OCI-M2 (cell line): ENCODE measurements around the gene CBR3.
"Not testable (repeated sequence)": the region's sequence is repeated elsewhere in the genome, so short reads cannot be mapped to it uniquely, and the experiment has no call there.

ENCODE experiments used
- DNase-seq: peaks from one replicate; lab custom pipeline; 2025; ENCODE audit not compliant: unreplicated experiment; lab: John Stamatoyannopoulos, UW

The CBR3 gene

DNA sequence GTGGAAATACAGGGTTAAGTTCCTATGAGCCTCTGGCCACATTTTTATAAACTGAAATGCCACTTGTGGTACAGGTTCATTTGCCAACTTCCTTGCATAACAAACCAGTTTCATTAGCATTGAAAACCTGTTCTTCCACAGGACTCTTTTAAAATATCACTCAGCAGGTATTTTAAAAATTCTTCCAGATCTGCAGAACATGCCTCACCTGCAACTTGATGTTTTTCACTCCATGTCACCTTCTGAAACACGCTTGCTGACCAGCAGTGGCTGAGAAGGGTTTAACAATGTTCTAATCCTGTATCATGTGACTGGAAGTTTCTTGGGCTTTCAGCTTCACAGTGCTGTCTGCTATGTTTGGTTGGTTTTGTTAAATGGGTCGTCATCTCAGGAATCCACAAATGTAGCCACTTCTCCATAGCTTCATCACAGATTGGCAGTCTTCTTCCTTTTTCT, 17.6 kb upstream of the CBR3 start:
- DNase-seq = no peak

DNA sequence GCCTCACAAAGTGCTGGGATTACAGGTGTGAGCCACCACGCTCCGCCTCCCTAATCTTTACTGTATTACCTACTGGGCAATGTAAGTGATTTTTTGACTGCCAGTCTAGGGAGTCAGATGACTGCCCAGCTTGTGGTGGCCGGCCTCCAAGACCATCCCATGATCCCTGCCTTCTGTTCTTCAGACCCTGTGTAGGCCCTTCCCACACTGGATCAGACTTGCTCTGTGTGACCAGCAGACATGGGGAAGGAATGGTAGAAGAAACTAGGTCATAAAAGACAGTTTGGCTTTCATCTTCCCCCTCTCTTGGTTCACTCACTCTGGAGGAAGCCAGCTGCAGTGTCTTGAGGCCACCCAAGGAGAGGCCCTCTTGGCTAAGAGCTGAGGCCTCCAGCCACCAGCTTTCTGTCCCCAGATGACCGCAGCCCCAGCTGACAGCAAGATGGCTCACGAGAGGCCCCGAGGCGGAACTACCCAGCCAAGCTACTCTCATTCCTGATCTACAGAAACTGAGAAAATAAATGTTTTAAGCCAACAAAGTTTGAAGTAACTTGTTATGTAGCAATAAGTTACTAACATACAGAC, 14.5 kb upstream of the CBR3 start:
- no peak for DNase-seq

DNA sequence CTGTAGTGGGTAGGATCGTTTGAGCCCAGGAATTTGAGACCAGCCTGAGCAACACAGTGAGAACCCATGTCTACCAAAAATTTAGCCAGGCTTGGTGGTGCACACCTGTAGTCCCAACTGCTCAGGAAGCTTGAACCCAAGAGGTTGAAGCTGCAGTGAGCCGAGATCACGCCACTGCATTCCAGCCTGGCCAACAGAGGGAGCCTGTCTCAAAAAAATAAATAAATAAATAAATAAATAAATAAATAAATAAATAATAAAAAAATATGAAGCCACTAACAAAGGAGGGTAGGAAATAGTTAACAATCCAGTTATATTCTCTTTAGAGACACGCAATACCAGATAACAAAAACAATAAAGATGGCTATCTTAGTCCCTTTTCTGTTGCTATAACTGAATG, 11.9 kb upstream of the CBR3 start:
- DNase-seq = no peak

DNA sequence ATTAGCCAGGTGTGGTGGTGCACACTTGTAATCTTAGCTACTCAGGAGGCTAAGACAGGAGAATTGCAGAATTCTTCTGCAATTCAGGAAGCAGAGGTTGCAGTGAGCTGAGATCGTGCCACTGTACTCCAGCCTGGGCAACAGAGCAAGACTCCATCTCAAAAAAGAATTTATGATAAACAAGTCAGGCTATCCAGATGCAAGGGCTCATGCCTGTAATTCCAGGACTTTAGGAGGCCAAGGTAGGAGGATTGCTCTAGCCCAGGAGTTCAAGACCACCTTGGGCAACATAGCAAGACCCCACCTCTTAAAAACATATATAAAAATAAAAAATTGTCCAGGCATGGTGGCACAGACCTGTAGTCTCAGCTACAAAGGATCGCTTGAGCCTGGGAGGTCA, 10.5 kb upstream of the CBR3 start:
- DNase-seq = no peak

DNA sequence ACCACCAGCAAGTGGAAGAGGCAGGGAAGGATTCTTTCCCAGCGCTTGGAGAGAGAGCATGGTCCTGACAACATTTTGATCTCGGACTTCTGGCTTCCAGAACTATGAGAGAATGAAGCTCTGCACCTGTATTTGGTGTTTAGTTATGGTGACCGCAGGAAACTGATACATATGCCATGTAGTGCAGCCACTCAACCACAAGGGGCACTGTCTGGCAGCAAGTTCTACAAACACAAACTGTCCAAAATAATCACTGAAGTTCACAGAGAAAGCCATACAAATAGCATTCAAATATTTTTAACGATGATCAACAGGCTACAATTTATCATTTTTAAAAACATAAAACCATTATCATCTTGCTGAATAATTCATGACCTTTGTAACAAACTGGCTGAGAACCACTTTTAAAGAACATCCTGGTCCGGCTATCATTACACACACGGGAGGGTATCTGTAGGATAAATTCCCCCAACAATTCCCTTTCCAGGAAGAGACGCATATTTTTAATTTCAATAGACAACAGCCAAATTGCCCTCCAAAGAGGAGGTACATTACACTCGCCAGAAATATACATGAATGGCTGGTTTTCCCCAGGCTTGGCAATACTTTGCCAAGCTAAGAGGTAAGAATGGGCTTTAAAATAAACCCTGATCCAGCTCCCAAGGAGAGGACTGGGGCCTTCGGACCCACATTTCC, 9.2 kb upstream of the CBR3 start:
- no peak for DNase-seq

DNA sequence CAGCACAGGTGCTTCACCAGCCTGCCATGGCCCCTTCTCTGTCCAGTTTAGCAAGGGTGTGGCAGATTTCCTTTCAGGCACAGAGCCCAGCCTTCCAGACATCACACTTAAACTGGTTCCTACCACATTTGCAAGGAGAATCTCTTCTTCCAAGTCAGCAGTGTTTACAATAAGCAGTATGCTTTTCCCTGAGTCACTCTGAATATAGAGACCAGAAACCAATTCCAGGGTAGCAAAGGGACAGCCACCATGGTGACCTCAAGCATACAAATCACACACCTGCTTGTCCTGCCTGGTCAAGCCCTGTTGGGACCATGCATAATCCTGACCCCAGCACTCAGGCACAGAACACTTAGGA, 8.7 kb upstream of the CBR3 start:
- no peak for DNase-seq

DNA sequence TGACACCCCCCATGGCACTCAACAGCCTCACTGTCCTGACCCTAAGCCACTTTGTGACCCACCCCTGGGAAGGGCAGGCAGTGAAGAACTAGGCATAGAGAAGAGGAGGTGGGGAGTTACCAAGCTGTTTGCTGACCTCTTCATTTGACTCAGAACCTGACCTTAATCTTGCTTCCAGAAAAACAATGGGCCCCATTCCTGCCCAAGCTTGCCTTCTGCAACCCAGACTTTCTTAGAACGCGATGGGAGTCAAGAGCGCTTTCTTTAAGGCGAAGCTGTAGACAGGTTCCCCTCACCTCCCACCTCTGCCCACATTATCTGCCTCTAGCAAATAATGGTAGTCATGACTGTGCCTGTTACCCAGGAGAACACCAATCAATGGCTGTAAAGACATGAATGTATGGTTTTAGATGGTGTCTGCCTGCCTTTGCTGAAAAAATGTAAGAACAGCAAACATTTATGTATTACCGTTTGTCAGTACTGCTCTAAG, 8.2 kb upstream of the CBR3 start:
- DNase-seq = no peak

DNA sequence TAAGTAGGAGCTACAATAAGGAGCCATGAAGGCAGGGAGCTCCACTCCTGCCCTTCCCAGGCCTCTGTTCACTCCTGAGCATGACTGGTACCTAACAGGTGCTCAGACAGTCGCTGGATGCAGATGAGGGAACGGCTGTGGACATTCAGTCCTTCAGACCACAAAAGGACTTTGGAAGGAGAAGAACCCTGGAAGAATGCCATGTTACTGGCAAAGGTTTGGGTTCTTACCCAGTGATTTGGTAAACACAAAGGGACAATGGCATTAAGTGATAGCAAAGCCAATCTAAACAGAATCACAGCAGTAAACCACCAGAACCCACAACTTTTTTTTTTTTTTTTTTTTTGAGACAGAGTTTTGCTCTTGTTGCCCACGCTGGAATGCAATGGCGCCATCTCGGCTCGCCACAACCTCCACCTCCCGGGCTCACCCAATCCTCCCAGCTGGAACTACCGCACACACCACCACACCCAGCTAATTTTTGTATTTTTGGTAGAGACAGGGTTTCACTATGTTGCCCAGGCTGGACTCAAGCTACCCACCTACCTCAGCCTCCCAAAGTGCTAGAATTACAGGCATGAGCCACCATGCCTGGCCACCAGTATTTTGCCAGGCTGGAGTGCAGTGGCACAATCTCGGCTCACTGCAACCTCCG, 7.5 kb upstream of the CBR3 start:
- DNase-seq = no peak

DNA sequence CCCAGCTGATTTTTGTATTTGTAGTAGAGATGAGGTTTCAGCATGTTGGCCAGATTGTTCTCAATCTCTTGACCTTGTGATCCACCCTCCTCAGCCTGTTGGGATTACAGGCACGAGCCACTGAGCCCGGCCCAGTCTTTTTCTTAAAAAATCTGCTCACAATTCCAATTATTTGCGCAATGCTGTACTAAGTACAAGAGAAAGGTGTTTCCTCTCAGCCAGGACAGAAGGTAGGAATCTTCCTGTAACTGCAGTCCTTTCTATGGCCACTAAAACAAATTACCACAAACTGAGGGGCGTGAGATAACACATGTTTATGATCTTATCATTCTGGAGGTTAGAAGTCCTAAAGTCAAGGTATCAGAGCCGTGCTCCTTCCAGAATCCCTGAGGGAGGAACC, 6.9 kb upstream of the CBR3 start:
- DNase-seq = no peak

DNA sequence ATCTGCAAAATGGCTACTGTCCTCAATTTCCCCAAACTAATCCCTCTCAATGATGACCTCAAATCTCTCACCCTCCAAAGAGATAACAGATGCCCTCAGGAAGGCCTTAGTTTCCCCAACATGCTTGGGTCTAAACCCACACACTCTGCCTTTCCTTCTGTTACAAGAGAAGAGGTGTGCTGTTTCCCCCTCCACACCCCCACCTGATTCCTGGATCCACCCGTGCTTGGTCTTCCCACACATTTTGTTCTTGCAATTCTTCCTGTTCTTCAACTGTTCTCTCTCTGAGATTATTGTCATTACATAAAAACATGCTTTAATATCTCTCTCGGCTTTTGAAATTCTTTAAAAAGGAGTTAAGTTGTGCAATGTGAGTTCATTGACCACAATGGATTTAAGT, 5.7 kb upstream of the CBR3 start:
- no peak for DNase-seq

DNA sequence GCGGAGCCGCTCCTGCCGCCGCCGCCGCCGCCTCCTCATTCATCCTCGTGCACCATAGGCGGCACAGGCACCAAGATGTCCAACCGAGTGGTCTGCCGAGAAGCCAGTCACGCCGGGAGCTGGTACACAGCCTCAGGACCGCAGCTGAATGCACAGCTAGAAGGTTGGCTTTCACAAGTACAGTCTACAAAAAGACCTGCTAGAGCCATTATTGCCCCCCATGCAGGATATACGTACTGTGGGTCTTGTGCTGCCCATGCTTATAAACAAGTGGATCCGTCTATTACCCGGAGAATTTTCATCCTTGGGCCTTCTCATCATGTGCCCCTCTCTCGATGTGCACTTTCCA, 4.5 kb upstream of the CBR3 start:
- not testable (repeated sequence) for DNase-seq

DNA sequence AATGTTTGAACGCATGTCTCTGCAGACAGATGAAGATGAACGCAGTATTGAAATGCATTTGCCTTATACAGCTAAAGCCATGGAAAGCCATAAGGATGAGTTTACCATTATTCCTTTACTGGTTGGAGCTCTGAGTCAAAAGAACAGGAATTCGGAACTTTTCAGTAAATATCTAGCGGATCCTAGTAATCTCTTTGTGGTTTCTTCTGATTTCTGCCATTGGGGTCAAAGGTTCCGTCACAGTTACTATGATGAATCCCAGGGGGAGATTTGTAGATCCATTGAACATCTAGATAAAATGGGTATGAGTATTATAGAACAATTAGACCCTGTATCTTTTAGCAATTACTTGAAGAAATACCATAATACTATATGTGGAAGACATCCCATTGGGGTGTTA, 4.0 kb upstream of the CBR3 start:
- DNase-seq = not testable (repeated sequence)

DNA sequence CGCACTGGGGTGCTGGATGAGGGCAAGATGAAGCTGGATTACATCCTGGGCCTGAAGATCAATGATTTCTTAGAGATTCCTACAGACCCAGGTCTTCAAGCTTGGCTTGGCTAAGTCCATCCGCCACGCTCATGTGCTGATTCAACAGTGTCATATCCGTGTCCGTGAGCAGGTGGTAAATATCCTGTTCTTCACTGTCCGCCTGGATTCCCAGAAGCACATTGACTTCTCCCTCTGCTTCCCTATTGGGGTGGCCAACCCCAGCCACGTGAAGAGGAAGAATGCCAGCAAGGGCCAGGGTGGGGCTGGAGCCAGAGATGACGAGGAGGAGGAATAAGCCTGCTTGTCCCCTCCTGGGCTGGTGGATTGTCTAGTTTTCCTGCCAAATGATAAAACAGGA, 2.2 kb upstream of the CBR3 start:
- no peak for DNase-seq

DNA sequence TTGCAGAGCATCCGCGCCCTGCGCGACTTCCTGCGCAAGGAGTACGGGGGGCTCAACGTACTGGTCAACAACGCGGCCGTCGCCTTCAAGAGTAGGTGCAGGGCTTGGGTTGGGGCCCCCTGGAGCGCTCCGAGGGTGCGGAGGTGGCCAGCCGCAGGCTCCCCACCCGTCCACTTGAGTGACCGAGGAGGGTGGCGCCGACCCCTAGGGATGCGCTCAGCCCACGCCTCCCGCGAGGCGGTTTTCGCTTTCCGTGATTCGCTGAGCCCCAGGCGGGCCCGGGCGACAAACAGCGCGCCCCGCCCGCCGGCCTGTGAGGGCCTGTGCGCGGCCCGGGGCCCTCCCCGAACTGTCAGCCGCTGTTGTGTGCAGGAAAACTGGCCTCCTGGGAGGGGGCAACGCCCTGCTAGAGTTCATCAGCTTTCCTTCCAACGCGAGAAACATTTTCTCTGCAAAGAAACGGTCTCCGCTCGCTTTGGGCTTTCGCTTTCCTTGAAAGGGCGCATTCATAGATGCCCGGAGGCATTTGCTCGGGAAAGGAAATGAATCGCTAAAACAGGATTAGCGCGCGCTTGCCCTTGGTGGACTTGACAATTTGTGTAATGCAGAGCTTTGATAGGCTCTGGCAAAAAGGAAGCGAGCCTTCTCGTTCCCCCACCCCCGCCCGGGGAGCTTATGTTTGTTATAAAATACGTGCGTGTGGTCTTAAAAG, 668 bp downstream of the CBR3 start:
- no peak for DNase-seq

DNA sequence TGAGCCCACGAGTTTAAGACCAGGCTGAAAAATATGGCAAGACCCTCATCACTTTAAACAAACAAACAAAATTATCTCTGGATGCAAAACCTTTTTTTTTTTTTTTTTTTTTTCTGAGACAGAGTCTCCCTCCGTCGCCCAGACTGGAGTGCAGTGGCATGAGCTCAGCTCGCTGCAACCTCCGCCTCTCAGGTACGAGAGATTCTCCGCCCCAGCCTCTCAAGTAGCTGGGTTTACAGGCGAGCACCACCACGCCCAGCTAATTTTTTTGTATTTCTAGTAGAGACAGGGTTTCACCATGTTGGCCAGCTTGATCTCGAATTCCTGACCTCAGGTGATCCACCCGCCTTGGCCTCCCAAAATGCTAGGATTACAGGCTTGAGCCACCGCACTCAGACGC, 4.9 kb downstream of the CBR3 start:
- not testable (repeated sequence) for DNase-seq

DNA sequence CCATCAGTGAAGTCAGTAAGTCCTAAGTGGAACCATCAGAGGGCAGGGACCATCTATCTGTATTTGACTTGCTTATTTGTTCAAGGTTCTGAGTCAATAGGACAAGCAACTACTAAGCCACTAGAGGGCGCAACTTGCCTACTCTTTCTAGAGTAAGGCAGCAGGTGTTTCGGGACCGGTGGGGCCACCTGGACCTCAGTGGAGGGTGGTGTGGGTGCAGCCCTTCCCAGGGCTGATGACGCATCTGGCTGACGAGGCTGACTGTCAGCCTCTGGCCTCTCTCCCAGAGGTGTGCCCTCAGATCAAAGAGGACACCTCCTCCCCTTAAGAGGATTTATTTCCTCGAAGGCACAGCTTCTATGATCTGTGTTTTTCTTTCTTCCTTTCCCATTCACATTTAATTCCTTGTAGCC, 6.6 kb downstream of the CBR3 start:
- DNase-seq = peak; percentile 92

DNA sequence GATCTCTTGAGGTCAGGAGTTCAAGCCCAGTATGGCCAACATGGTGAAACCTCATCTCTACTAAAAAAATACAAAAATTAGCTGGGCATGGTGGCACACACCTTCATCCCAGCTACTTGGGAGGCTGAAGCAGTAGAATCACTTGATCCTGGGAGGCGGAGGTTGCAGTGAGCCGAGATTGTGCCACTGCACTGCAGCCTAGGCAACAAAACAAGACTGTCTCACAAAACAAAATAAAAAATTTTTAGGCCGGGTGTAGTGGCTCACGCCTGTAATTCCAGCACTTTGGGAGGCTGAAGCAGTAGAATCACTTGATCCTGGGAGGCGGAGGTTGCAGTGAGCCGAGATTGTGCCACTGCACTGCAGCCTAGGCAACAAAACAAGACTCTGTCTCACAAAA, 9.4 kb downstream of the CBR3 start:
- DNase-seq = not testable (repeated sequence)

DNA sequence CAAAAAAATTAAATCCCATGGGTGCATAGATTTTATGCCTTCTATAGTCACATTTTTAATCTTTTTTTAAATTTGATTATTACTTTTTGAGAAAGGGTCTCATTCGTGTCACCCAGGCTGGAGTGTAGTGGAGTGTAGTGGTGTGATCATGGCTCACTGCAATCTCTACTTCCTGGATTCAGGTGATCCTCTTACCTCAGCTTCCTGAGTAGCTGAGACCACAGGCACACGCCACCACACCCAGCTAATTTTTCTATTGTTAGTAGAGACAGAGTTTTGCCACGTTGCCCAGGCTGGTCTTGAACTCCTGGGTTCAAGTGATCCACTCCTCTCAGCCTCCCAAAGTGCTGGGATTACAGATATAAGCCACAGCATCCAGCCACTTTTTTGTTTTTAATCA, 10.4 kb downstream of the CBR3 start:
- no peak for DNase-seq

DNA sequence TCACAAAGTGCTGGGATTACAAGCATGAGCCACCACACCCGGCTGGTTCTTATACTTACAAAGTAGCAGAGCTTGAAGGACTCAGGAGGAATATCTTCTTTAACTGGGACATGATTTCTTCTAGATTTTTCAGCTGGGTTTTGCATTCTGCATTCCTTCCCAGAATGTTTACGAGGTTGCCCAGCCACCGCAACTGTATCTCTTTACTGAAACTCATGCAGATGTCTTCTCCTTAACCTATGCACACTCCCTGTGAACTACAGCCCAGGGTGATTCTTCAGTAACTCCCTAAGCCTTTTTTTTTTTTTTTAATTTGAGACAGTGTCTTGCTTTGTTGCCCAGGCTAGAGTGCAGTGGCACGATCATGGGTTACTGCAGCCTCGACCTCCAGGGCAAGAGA, 13.0 kb downstream of the CBR3 start:
- DNase-seq = no peak

DNA sequence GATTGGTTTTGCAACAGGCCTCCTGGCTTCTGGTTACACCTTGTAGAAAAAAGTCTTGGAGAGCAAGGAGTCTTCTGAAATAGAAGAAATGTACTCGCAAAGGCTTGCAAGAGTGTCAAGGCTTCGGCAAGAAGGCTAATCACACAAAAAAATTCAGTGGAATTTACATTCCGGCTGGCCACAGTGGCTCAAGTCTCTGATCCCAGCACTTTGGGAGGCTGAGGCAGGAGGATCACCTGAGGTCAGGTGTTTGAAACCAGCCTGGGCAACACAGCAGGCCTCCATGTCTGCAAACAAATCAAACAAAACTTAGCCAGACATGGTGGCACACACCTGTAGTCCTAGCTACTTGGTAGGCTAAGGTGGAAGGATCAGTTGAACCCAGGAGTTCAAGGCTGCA, 14.0 kb downstream of the CBR3 start:
- DNase-seq = no peak

DNA sequence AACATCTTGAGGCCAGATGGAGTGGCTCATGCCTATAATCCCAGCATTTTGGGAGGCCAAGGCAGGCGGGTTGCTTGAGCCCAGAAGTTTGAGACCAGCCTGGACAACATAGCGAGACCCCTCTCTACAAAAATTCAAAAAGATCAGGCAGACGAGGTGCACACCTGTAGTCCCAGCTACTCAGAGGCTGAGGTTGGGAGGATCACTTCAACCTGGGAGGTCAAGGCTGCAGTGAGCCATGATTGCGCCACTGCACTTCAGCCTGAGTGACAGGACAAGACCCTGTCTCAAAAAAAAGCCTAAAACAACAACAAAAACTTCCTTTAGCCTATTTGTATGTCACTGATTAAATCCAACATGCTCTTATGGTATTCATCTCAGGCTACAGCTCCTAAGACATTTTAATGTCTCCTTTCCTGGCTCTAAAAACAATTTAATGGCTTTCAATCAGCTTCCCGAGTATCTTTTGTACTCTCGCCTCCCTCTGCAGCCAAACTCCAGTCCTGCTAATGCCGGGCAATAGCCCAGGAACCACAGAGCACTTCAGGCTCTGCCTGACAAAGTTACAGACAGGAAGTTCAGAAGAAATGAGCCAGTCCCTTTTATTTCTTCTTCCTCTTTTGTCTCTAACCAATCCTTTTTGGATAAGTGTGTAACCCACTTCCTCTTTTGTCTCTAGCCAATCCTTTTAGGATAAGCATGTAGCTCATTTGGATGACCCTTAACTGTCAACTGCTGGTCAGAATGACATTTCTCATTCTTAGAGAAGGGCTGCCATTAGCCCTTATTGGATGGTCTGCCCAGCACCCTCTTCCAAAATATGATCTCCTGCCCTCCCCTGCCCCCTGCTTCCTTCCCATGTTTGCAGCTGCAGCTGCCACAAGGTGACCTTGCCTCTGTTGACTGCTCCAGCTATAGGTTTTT, 15.2 kb downstream of the CBR3 start:
- peak; percentile 89 for DNase-seq
